OCI-LY7 (cell line): Measurements from ENCODE around the gene DMD. TPM values are rescaled to one million over a fixed set of nuclear protein-coding genes. Genes with fewer than 3 reads are reported as not detected.

Experiments
- BruUV-seq: library from RNA; stranded (reverse); fragments of 400-500 nt; replicated peaks from 2 replicates; lab custom pipeline; 2021; lab: Mats Ljungman, UMichigan
- CTCF ChIA-PET: fragments of 300-600 bp; sonication (Branson Sonifier 250); formaldehyde crosslinking; loops from one replicate; lab custom pipeline; 2022; ENCODE audit warnings: antibody characterized with exemption; ENCODE audit not compliant: unreplicated experiment; lab: Charles Lee
- POLR2A ChIA-PET: fragments of 300-600 bp; sonication (Branson Sonifier 250); formaldehyde crosslinking; loops from one replicate; lab custom pipeline; 2022; ENCODE audit warnings: antibody characterized with exemption; lab: Charles Lee
- DNase-seq: peaks from one replicate; pipeline ENCODE4 v3.0.0-alpha.2; 2015; ENCODE audit warnings: low spot score
- H2AFZ ChIP-seq: fragments of 200-600 bp; sonication (generic), shearing (Covaris generic); 2 replicates; pipeline ENCODE4 v1.6.1; 2014; ENCODE audit warnings: mild to moderate bottlenecking, antibody characterized with exemption, low read length, moderate library complexity
- H3K27ac ChIP-seq: fragments of 200-600 bp; sonication (generic); 2 replicates; pipeline ENCODE4 v1.5.1; 2014; ENCODE audit warnings: mixed run types, low read depth, mild to moderate bottlenecking, moderate library complexity, low read length, inconsistent platforms; ENCODE audit not compliant: poor library complexity, severe bottlenecking
- H3K36me3 ChIP-seq: fragments of 200-600 bp; sonication (generic); 2 replicates; pipeline ENCODE4 v1.6.1; 2014; ENCODE audit warnings: mild to moderate bottlenecking, antibody characterized with exemption, low read length, moderate library complexity, mixed read lengths; ENCODE audit not compliant: insufficient read depth
- H3K4me1 ChIP-seq: fragments of 200-600 bp; sonication (generic); 2 replicates; pipeline ENCODE4 v1.5.1; 2014; ENCODE audit warnings: mild to moderate bottlenecking, low read length; ENCODE audit not compliant: insufficient read depth, poor library complexity, severe bottlenecking
- H3K4me2 ChIP-seq: fragments of 200-600 bp; sonication (generic); 2 replicates; pipeline ENCODE4 v1.6.1; 2014; ENCODE audit warnings: mild to moderate bottlenecking, low read length
- H3K4me3 ChIP-seq: fragments of 200-600 bp; sonication (generic); 2 replicates; pipeline ENCODE4 v1.5.1; 2014; ENCODE audit warnings: mild to moderate bottlenecking, low read depth, low read length; ENCODE audit not compliant: poor library complexity, severe bottlenecking
- H3K79me2 ChIP-seq: fragments of 200-600 bp; sonication (generic); 2 replicates; pipeline ENCODE4 v1.6.1; 2016; ENCODE audit warnings: low read depth, mild to moderate bottlenecking, low read length, moderate library complexity, mixed read lengths; ENCODE audit not compliant: insufficient read depth
- H3K9me2 ChIP-seq: fragments of 200-600 bp; sonication (generic); 2 replicates; pipeline ENCODE4 v1.6.1; 2016; ENCODE audit warnings: mild to moderate bottlenecking, low read length, mixed read lengths; ENCODE audit not compliant: insufficient read depth
- H3K9me3 ChIP-seq: fragments of 200-600 bp; sonication (generic); 2 replicates; pipeline ENCODE4 v1.6.1; 2014; ENCODE audit warnings: mild to moderate bottlenecking, mixed run types, low read length, mixed read lengths
- H4K20me1 ChIP-seq: fragments of 200-600 bp; sonication (generic); 2 replicates; pipeline ENCODE4 v1.6.1; 2014; ENCODE audit warnings: mild to moderate bottlenecking, antibody characterized with exemption, low read length, moderate library complexity, mixed read lengths; ENCODE audit not compliant: insufficient read depth
- CTCF ChIP-seq: fragments of 200-600 bp; sonication (generic); conservative IDR thresholded peaks from 2 replicates; pipeline ENCODE4 v1.5.1; 2014; ENCODE audit warnings: mild to moderate bottlenecking, antibody characterized with exemption, low read length, moderate library complexity, mixed read lengths
- EZH2phosphoT487 ChIP-seq: fragments of 200-600 bp; sonication (generic); IDR thresholded peaks from 2 replicates; pipeline ENCODE4 v1.6.1; 2018; ENCODE audit warnings: low read depth, borderline replicate concordance, mild to moderate bottlenecking, mixed run types, antibody characterized with exemption, low read length, moderate library complexity, mixed read lengths
- intact Hi-C: fragments of 100-400 bp; cut with micrococcal nuclease; formaldehyde crosslinking; loops from one replicate; pipeline ENCODE4 v1.10.0; 2022; ENCODE audit not compliant: unreplicated experiment
- total RNA-seq, 2 experiments: library from RNA; depleted of rRNA in 1 of 2; stranded (reverse); fragments of >200 nt in 1 of 2; shearing (Covaris generic) in 1 of 2; gene quantifications; 2 replicates each; pipeline ENCODE4 v1.2.3, GENCODE V29; 2014 to 2022

DMD gene
- total RNA-seq, 2 experiments from 2014 or later, result 20.5 to 61.4 TPM

- DNase-seq, result no peak
- CTCF ChIA-PET, result interaction anchor here (1.0 kb wide), 1 partner anchor 9 kb away, joined by 3 read pairs; no protein-coding TSS in a partner anchor
- Histone ChIP-seq H3K9me3 (no peaks in the 10 kb centered on the region), H3K27ac (no peak overlapping the region), H3K36me3 (peaks cover 31% of the 10 kb centered on the region), H3K9me2 (no peaks in the 10 kb centered on the region), H4K20me1 (no peaks in the 10 kb centered on the region), H3K79me2 (no peaks in the 10 kb centered on the region), H3K4me2 (no peak overlapping the region), H2AFZ (no peak overlapping the region), H3K4me3 (no peak overlapping the region), H3K4me1 (no peaks in the 10 kb centered on the region)
- intact Hi-C loops, result no loop called here
- no peak for TF ChIP-seq EZH2phosphoT487
- no peak for TF ChIP-seq CTCF
- BruUV-seq, result no TSS peak
- POLR2A ChIA-PET, result interaction anchor here (0.7 to 1.4 kb wide), 4 partner anchors 11 to 1996 kb away, joined by 3 to 6 read pairs (median 4); no protein-coding TSS in a partner anchor
These were observed 1955.9 kb downstream of the DMD start for GRCh38 chrX:31255310-31256033.

- no peak overlapping the region for H2AFZ ChIP-seq
- TF ChIP-seq EZH2phosphoT487 (no peak), CTCF (no peak)
- H3K4me1 ChIP-seq, result no peaks in the 10 kb centered on the region
- H3K79me2 ChIP-seq, result no peaks in the 10 kb centered on the region
- CTCF ChIA-PET, result no interaction called here
- H3K9me2 ChIP-seq, result no peaks in the 10 kb centered on the region
- no peak overlapping the region for H3K4me2 ChIP-seq
- POLR2A ChIA-PET, result interaction anchor here (1.0 to 2.9 kb wide), 5 partner anchors 8 to 38 kb away, joined by 3 to 9 read pairs (median 5); no protein-coding TSS in a partner anchor
- no peak overlapping the region for H3K27ac ChIP-seq
- peaks cover 16% of the 10 kb centered on the region for H3K36me3 ChIP-seq
- H3K9me3 ChIP-seq, result no peaks in the 10 kb centered on the region
- BruUV-seq, result no TSS peak
- no peak overlapping the region for H3K4me3 ChIP-seq
- no peaks in the 10 kb centered on the region for H4K20me1 ChIP-seq
- no peak for DNase-seq
- intact Hi-C loops, result no loop called here
These were observed 1959.2 kb downstream of the DMD start for GRCh38 chrX:31252133-31252532.

GRCh38 chrX:31251336-31251735 lies 1960.0 kb downstream of the DMD start:
- CTCF ChIA-PET, result no interaction called here
- POLR2A ChIA-PET, result interaction anchor here (0.9 to 2.9 kb wide), 5 partner anchors 10 to 41 kb away, joined by 3 to 9 read pairs (median 3); no protein-coding TSS in a partner anchor

More at GRCh38 chrX:31251336-31251735, 1960.0 kb downstream of the DMD start:
- Histone ChIP-seq H3K9me2 (no peaks in the 10 kb centered on the region), H2AFZ (no peak overlapping the region), H3K4me1 (peaks cover under 1% of the 10 kb centered on the region), H4K20me1 (no peaks in the 10 kb centered on the region), H3K9me3 (no peaks in the 10 kb centered on the region), H3K27ac (no peak overlapping the region), H3K79me2 (no peaks in the 10 kb centered on the region), H3K36me3 (peaks cover 15% of the 10 kb centered on the region), H3K4me2 (no peak overlapping the region), H3K4me3 (no peak overlapping the region)
- no TSS peak for BruUV-seq
- no peak for DNase-seq
- intact Hi-C loops, result no loop called here
- TF ChIP-seq EZH2phosphoT487 (no peak), CTCF (no peak)
